Upper lobe of right lung (tissue), 1 donor: ENCODE data around the gene FADS2. TPM values are rescaled to one million over a fixed set of nuclear protein-coding genes. Genes with fewer than 3 reads are reported as not detected.

Source experiments
- ATAC-seq: fragments of 200-7000 bp; cut with Tn5 transposase; one replicate; pipeline ENCODE4 v1.9.1; 2020; ENCODE audit warnings: mild to moderate bottlenecking, moderate library complexity
- DNase-seq: peaks from one replicate; pipeline ENCODE4 v3.0.0-alpha.2; 2020
- H3K27ac ChIP-seq: fragments of 200-600 bp; one replicate; pipeline ENCODE4 v1.8.0; 2022
- H3K27me3 ChIP-seq: fragments of 200-600 bp; one replicate; pipeline ENCODE4 v1.8.0; 2022; ENCODE audit warnings: mild to moderate bottlenecking
- H3K36me3 ChIP-seq: fragments of 200-600 bp; one replicate; pipeline ENCODE4 v1.8.0; 2022
- H3K4me1 ChIP-seq: fragments of 200-600 bp; one replicate; pipeline ENCODE4 v1.8.0; 2022
- H3K4me3 ChIP-seq: fragments of 200-600 bp; one replicate; pipeline ENCODE4 v1.8.0; 2022; ENCODE audit warnings: mild to moderate bottlenecking
- H3K9me3 ChIP-seq: fragments of 200-600 bp; one replicate; pipeline ENCODE4 v1.8.0; 2022
- intact Hi-C: fragments of 100-400 bp; cut with DNase I; formaldehyde crosslinking; loops from one replicate; pipeline ENCODE4 v1.11.0; 2022
- total RNA-seq: library from RNA; stranded (reverse); fragmentation: NEBNext Ultra II Directional; extraction: Animal tissue kit (Norgen Biotek cat#: 25700); gene quantifications from one replicate; pipeline ENCODE4 v1.2.1, GENCODE V29; 2021
- TF ChIP-seq, protein P1 (sequence below): fragments of 200-600 bp; IDR thresholded peaks from one replicate; pipeline ENCODE4 v1.8.0; 2022; ENCODE audit warnings: antibody characterized with exemption
- donor health status: DM: no; HTN: yes; CAD: no; lungs with severe emphysema.

Gene FADS2
- total RNA-seq, 1 donor from 2014 or later, result 75.1 TPM

DNA sequence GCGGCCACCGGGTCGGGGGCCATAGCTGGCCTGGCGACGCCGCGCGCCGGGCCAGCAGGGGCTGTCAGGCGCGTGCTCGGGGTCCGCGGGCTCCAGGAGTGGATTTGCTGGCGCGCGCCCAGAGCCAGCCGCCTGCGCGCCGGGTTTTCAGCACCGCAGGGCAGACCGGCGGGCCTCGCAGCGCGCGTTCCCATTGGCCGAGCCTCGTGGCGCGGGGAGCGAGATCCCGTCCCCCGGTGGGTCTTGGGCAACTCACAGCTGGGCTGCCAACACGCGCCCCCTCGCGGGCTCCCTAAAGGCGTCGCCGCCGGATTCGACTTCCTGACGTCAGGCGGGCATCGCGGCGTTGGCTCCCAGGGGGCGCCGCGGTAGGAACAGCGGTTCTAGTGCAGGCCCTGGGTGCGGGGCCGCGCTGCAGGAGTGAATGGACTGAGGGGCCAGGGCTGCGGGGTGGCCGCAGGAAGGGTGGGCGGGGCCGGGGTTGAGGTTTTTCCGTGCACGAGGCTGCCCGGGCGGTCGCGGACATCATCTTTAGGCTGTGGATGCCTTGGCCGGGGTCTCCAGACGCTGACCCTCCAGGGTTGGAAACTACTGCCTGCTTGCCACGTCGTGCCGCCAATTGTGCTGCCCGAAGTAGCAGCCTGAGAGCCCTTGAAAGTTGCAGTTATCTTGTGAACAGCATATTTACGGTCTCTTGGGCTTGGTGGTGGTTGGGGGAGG, 11.2 kb upstream of the FADS2 start, which contains the start of gene FADS1:
FADS1 (minus strand) TSS at position 268 of the 720 bp plus-strand sequence; CDS start at position 194, 74 bp downstream.
- ATAC-seq, result peak; percentile 79
- Histone ChIP-seq H3K4me1 (no peaks in the 10 kb centered on the region), H3K36me3 (peaks cover 12% of the 10 kb centered on the region), H3K27me3 (no peaks in the 10 kb centered on the region), H3K27ac (peak within 1 kb of the TSS; percentile 97), H3K4me3 (peak within 1 kb of the TSS; percentile 70), H3K9me3 (no peaks in the 10 kb centered on the region)
- intact Hi-C loops, result no loop called here
- TF ChIP-seq, protein P1, sequence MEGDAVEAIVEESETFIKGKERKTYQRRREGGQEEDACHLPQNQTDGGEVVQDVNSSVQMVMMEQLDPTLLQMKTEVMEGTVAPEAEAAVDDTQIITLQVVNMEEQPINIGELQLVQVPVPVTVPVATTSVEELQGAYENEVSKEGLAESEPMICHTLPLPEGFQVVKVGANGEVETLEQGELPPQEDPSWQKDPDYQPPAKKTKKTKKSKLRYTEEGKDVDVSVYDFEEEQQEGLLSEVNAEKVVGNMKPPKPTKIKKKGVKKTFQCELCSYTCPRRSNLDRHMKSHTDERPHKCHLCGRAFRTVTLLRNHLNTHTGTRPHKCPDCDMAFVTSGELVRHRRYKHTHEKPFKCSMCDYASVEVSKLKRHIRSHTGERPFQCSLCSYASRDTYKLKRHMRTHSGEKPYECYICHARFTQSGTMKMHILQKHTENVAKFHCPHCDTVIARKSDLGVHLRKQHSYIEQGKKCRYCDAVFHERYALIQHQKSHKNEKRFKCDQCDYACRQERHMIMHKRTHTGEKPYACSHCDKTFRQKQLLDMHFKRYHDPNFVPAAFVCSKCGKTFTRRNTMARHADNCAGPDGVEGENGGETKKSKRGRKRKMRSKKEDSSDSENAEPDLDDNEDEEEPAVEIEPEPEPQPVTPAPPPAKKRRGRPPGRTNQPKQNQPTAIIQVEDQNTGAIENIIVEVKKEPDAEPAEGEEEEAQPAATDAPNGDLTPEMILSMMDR, result peak; percentile 60
- DNase-seq, result peak; percentile 98

DNA sequence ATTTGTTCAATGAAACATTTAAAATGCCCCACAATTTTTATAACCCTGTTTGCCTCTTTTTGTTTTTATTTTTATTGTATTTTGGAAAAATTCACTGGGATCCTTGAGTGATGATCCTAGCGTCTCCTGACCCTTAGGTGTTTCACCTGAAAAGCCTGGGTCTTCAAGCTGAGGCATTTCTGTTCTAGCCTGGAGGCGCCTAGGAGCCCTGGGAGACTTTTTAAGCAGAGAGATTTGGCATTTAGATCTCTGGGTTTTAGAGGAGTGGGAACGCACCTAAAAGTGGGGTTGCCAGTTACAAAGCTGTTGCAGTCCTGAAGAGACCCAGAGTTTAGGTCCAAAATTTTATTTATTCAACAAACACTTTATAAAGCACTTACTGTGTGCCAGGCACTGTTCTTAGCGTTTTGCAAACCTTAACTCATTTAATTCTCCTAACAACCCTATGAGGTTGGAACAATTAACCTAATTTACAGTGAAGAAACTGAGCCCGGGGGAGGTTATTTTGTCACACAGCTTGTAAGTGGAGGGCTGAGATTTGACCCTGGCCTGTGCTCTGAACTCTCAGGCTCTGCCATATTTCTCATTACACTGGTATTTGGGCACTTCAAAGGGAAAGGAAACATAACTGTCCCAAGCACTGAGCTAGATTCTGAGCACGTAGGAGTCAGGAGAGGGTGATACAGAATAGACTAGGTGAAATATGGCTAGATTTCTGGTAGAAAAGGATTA, 10.5 kb upstream of the FADS2 start:
- H3K4me1 ChIP-seq, result no peaks in the 10 kb centered on the region
- intact Hi-C loops, result no loop called here
- H3K36me3 ChIP-seq, result peaks cover 5% of the 10 kb centered on the region
- no peak for DNase-seq
- H3K27ac ChIP-seq, result peak overlapping the region; percentile 97
- H3K4me3 ChIP-seq, result peak overlapping the region; percentile 70
- ATAC-seq, result no peak
- TF ChIP-seq, protein P1, result no peak
- H3K27me3 ChIP-seq, result no peaks in the 10 kb centered on the region
- no peaks in the 10 kb centered on the region for H3K9me3 ChIP-seq

DNA sequence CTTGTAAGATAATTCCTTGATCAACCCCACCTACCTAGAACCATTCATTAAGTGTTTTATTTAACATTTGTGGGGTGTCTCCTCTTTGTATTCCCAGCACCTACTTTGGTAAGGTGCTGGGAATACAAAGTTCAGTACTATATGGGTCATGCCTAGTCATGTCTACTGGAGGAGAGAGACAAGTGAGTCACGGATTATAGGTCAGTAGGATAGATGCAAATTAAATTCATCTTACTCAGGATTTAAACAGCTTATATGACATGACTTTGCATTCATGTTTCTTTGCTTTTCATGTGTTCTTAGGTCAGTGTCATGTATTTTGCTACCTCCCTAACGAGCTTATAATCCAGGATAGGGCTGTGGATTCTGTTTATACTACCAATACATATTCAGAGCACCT, 7.9 kb upstream of the FADS2 start:
- TF ChIP-seq, protein P1, result no peak
- no peaks in the 10 kb centered on the region for H3K4me1 ChIP-seq
- no peak overlapping the region for H3K27ac ChIP-seq
- intact Hi-C loops, result no loop called here
- no peaks in the 10 kb centered on the region for H3K9me3 ChIP-seq
- no peak for ATAC-seq
- no peak overlapping the region for H3K4me3 ChIP-seq
- DNase-seq, result no peak
- no peaks in the 10 kb centered on the region for H3K36me3 ChIP-seq
- H3K27me3 ChIP-seq, result no peaks in the 10 kb centered on the region

DNA sequence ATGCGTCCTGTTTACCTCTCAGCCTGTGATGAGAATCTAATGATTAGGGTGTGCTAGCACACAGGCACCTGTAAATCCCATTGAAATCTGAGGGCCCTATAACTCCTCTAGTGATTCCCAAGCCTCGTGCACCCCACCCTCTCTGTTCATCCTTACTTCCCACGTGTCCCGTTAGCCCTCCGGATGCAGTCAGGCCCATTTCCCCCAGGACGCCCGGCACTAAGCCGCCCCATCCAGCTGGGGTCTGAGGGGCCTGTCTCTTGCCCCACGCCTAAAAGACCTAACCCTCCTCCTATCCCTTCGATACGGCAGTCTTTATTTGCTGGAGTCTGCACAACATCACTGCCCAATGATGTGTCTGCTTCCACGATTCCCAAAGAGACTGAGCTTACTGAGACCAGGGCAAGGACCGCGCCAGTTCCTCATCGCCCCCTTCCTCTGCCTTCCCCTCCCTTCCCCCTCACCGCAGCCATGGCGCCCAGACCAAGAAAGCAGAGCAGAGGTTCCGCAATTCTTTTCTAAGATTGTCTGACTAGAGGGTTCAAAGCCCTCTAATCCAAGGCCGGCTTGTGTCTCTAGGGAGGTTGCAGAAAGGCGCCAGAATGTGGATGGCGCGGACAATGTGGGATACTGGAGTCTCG, 1.1 kb upstream of the FADS2 start:
- no peaks in the 10 kb centered on the region for H3K36me3 ChIP-seq
- DNase-seq, result peak; percentile 73
- peak overlapping the region; percentile 80 for H3K27ac ChIP-seq
- ATAC-seq, result peak; percentile 11
- no peaks in the 10 kb centered on the region for H3K27me3 ChIP-seq
- no peaks in the 10 kb centered on the region for H3K9me3 ChIP-seq
- TF ChIP-seq, protein P1, result no peak
- H3K4me1 ChIP-seq, result peaks cover 19% of the 10 kb centered on the region
- intact Hi-C loops, result no loop called here
- H3K4me3 ChIP-seq, result peak overlapping the region; percentile 67

DNA sequence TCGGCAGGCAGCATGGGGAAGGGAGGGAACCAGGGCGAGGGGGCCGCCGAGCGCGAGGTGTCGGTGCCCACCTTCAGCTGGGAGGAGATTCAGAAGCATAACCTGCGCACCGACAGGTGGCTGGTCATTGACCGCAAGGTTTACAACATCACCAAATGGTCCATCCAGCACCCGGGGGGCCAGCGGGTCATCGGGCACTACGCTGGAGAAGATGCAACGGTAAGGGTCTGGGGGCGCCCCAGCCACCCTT, 204 bp downstream of the FADS2 start:
- H3K27ac ChIP-seq, result peak overlapping the region; percentile 80
- peaks cover 19% of the 10 kb centered on the region for H3K4me1 ChIP-seq
- H3K4me3 ChIP-seq, result peak overlapping the region; percentile 67
- DNase-seq, result no peak
- H3K27me3 ChIP-seq, result no peaks in the 10 kb centered on the region
- H3K36me3 ChIP-seq, result no peaks in the 10 kb centered on the region
- TF ChIP-seq, protein P1, result no peak
- ATAC-seq, result no peak
- no peaks in the 10 kb centered on the region for H3K9me3 ChIP-seq
- intact Hi-C loops, result no loop called here
